Chondrocyte (in vitro differentiated cells): ENCODE measurements around the gene MYLK. TPM values are rescaled to one million over a fixed set of nuclear protein-coding genes. Genes with fewer than 3 reads are reported as not detected.

Source experiments
- DNase-seq: peaks from one replicate; pipeline ENCODE4 v3.0.0; 2021; ENCODE audit warnings: mixed read lengths, low spot score
- H3K27ac Mint-ChIP-seq: one replicate; pipeline ENCODE4 v1.8.0; 2021; ENCODE audit warnings: mild to moderate bottlenecking, moderate library complexity, mixed read lengths; ENCODE audit not compliant: unreplicated experiment
- H3K27me3 Mint-ChIP-seq: 2 replicates; pipeline ENCODE4 v1.8.0; 2021; ENCODE audit warnings: low read depth, mixed read lengths
- H3K36me3 Mint-ChIP-seq: 2 replicates; pipeline ENCODE4 v1.8.0; 2021; ENCODE audit warnings: low read depth, mixed read lengths
- H3K4me1 Mint-ChIP-seq: 2 replicates; pipeline ENCODE4 v1.8.0; 2021; ENCODE audit warnings: low read depth, mild to moderate bottlenecking, mixed read lengths
- H3K4me3 Mint-ChIP-seq: one replicate; pipeline ENCODE4 v1.8.0; 2021; ENCODE audit warnings: mild to moderate bottlenecking, moderate library complexity, mixed read lengths; ENCODE audit not compliant: unreplicated experiment
- H3K9me3 Mint-ChIP-seq: 2 replicates; pipeline ENCODE4 v1.8.0; 2021; ENCODE audit warnings: low read depth, mixed read lengths
- total RNA-seq: library from RNA; stranded (reverse); gene quantifications from 3 replicates; pipeline ENCODE4 v1.2.1, GENCODE V29; 2021
- TF ChIP-seq, protein P1 (sequence below): fragments of 200-600 bp; sonication (generic); IDR thresholded peaks from 2 replicates; pipeline ENCODE4 v1.5.0; 2021; ENCODE audit warnings: antibody characterized with exemption, mild to moderate bottlenecking, moderate library complexity

MYLK gene
- total RNA-seq, 1 donor from 2014 or later = 405 TPM

DNA sequence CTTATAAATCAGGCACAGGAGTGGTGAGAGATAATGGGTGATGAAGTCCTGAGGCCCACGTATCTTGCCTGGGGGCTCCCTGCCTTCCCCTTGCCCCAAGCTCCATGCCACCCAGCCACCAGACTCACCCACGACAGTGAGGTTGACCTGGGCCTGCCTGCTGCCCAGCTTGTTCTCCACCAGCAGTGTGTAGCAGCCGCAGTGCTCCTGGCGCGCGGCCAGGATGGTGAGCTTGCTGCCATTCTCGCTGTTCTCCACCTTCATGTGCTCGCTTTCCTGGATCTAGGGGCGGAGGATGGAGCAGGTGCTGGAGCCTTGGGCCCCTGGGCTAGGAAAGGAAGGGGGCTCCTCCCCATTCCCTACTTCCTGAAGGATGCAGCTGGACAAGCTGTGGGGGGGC, 220.2 kb downstream of the MYLK start:
- TF ChIP-seq, protein P1, sequence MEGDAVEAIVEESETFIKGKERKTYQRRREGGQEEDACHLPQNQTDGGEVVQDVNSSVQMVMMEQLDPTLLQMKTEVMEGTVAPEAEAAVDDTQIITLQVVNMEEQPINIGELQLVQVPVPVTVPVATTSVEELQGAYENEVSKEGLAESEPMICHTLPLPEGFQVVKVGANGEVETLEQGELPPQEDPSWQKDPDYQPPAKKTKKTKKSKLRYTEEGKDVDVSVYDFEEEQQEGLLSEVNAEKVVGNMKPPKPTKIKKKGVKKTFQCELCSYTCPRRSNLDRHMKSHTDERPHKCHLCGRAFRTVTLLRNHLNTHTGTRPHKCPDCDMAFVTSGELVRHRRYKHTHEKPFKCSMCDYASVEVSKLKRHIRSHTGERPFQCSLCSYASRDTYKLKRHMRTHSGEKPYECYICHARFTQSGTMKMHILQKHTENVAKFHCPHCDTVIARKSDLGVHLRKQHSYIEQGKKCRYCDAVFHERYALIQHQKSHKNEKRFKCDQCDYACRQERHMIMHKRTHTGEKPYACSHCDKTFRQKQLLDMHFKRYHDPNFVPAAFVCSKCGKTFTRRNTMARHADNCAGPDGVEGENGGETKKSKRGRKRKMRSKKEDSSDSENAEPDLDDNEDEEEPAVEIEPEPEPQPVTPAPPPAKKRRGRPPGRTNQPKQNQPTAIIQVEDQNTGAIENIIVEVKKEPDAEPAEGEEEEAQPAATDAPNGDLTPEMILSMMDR = no peak
- peak overlapping the region; percentile 41 for H3K27ac Mint-ChIP-seq
- DNase-seq = no peak
- H3K36me3 Mint-ChIP-seq = peaks cover 55% of the 10 kb centered on the region
- no peaks in the 10 kb centered on the region for H3K27me3 Mint-ChIP-seq
- no peak overlapping the region for H3K4me3 Mint-ChIP-seq
- no peaks in the 10 kb centered on the region for H3K9me3 Mint-ChIP-seq
- peaks cover 70% of the 10 kb centered on the region for H3K4me1 Mint-ChIP-seq

DNA sequence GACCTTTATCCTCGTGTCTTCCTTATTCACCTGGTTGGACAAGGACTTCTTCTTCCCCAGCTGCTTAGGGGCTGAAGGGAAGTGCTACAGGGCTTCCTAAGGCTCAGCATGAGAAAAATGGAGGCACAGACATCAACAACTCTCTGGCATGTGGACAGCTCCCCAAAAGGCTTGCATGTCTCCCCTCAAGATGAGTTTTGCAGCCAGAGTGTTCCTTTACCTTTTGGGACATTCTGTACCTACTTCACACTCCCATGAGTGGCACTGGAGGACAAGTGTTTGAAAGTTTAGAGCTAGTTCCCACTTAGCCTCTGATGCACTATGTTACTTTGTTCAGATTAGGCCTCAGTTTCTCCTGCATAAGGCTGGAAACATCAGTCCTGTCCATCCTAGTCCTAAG, 222.2 kb downstream of the MYLK start:
- H3K36me3 Mint-ChIP-seq = peaks cover 54% of the 10 kb centered on the region
- TF ChIP-seq, protein P1 = no peak
- H3K27ac Mint-ChIP-seq = peak overlapping the region; percentile 93
- peaks cover 1% of the 10 kb centered on the region for H3K9me3 Mint-ChIP-seq
- DNase-seq = no peak
- H3K27me3 Mint-ChIP-seq = no peaks in the 10 kb centered on the region
- H3K4me3 Mint-ChIP-seq = no peak overlapping the region
- peaks cover 74% of the 10 kb centered on the region for H3K4me1 Mint-ChIP-seq

DNA sequence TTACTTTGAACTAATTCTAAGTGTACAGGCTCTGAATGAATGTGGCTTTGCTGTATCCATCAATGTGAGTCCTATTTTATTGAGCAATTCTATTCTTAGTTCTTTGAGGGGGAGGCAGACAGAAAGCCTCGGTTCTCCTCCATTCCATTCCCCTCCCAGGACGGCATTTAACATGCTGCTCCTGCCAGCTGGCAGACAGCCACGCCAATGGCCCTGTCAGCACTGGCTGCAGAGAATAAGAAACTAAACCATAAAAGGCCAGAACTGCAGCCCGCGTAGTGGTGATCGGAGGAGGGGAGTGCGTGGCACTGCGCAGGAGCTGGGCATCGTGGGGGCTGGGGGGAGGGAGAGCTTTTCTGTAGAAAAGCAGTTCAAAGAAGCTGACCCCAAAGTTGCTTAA, 223.2 kb downstream of the MYLK start:
- peaks cover 79% of the 10 kb centered on the region for H3K4me1 Mint-ChIP-seq
- no peaks in the 10 kb centered on the region for H3K27me3 Mint-ChIP-seq
- peaks cover 3% of the 10 kb centered on the region for H3K9me3 Mint-ChIP-seq
- TF ChIP-seq, protein P1 = no peak
- peak overlapping the region; percentile 93 for H3K27ac Mint-ChIP-seq
- H3K4me3 Mint-ChIP-seq = peak overlapping the region; percentile 14
- DNase-seq = peak; percentile 96
- H3K36me3 Mint-ChIP-seq = peaks cover 57% of the 10 kb centered on the region

DNA sequence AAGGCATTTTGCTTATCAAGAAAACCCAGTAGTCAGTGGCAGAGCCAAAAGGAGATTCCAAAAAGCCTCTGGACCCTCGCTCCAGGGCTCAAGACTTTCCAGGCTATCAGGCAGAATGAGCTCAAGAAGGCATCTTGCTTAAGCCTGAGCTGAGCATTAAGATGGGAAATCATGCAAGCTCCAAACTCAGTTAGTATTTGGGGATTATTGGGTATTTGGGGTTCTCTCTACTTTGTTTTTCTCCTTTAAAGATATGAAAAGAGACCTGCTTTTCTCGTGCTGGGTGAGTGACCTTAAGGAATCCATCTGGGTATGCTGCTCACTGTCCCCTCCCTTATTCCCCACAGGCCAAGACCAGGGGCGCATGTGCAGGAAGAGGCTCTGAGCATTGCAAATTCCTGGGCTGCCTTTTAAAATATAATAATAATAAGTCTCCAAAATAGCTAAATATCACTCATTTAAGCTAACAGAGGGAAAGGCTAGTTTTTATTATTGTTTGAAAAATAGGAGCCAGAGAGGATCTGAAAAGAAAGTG, 223.9 kb downstream of the MYLK start:
- H3K27me3 Mint-ChIP-seq = no peaks in the 10 kb centered on the region
- H3K27ac Mint-ChIP-seq = peak overlapping the region; percentile 93
- peak overlapping the region; percentile 14 for H3K4me3 Mint-ChIP-seq
- peaks cover 86% of the 10 kb centered on the region for H3K4me1 Mint-ChIP-seq
- peaks cover 58% of the 10 kb centered on the region for H3K36me3 Mint-ChIP-seq
- TF ChIP-seq, protein P1 = no peak
- peaks cover 3% of the 10 kb centered on the region for H3K9me3 Mint-ChIP-seq
- DNase-seq = no peak

DNA sequence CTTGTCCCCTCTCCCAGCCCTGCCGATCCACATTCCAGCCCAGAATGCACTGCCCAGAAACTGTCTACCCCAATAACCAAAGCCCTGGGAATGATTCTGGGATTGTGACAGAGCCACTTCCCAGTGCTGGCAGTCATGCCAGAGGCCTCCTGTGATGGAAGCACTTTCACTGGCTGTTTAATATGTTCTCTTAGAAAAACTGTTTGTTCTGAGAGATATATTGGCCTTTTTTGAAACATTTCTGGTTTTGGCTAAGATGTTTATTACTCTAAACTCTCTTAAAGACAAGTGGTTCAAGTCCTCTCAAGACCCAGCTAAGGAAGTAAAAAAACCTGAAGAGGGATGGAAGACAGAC, 225.3 kb downstream of the MYLK start:
- Mint-ChIP-seq H3K27ac (peak overlapping the region; percentile 93), H3K36me3 (peaks cover 56% of the 10 kb centered on the region)

More for the DNA sequence above, 225.3 kb downstream of the MYLK start:
- Mint-ChIP-seq H3K4me1 (peaks cover 95% of the 10 kb centered on the region), H3K9me3 (peaks cover 3% of the 10 kb centered on the region), H3K4me3 (no peak overlapping the region), H3K27me3 (no peaks in the 10 kb centered on the region)
- DNase-seq = no peak
- TF ChIP-seq, protein P1 = no peak
